ENCODE results near the gene RPS6KA3. TPM values are rescaled to one million over a fixed set of nuclear protein-coding genes. Genes with fewer than 3 reads are reported as not detected.
A peak's percentile ranks its signal among the peaks of the same experiment; 100 is the strongest.

Gene RPS6KA3
- total and polyA plus RNA-seq, 9 of the 15 experiments (the other 6 are each of a cell fraction or from before 2014, with no cell fraction given), result 10.9 to 61.9 (median 37.4) TPM

GRCh38 chrX:20141281-20142220, 125.2 kb downstream of the RPS6KA3 start, which contains the start of gene EIF1AX (continued):
- TF ChIP-seq ZNF277 (CRISPR knock-in tag; IDR thresholded peaks at IDR 0.05; ENCODE audit: borderline replicate concordance), result no peak
- no peak for TF ChIP-seq ZFPM2 (CRISPR knock-in tag; IDR thresholded peaks at IDR 0.05)
- no peak for TF ChIP-seq KLF10 (CRISPR knock-in tag; IDR thresholded peaks at IDR 0.05)
- TF ChIP-seq ZNF280B (CRISPR knock-in tag; IDR thresholded peaks at IDR 0.05), result no peak
- TF ChIP-seq RBM25 (IDR thresholded peaks at IDR 0.05; ENCODE audit: low read depth, low read length, severe bottlenecking), result no peak
- peak; percentile 64 for TF ChIP-seq FIP1L1 (IDR thresholded peaks at IDR 0.05; ENCODE audit: low read depth, low read length, poor library complexity, severe bottlenecking)
- no peak for TF ChIP-seq ZNF239 (CRISPR knock-in tag; IDR thresholded peaks at IDR 0.05)
- TF ChIP-seq HDAC3 (IDR thresholded peaks at IDR 0.05; ENCODE audit: borderline replicate concordance, partially characterized antibody), result no peak
- peak; percentile 58 for TF ChIP-seq ATF1 (CRISPR knock-in tag; IDR thresholded peaks at IDR 0.05)
- TF ChIP-seq ATF1 (tag; IDR thresholded peaks at IDR 0.05), result peak; percentile 93
- TF ChIP-seq TBL1XR1 (IDR thresholded peaks at IDR 0.05; ENCODE audit: low read length in 2 of 2), result no peak
- peak; percentile 38; the same call in 1 of the 2 replicates for TF ChIP-seq TAF7 (tag; IDR thresholded peaks at IDR 0.05)
- TF ChIP-seq, protein P1, sequence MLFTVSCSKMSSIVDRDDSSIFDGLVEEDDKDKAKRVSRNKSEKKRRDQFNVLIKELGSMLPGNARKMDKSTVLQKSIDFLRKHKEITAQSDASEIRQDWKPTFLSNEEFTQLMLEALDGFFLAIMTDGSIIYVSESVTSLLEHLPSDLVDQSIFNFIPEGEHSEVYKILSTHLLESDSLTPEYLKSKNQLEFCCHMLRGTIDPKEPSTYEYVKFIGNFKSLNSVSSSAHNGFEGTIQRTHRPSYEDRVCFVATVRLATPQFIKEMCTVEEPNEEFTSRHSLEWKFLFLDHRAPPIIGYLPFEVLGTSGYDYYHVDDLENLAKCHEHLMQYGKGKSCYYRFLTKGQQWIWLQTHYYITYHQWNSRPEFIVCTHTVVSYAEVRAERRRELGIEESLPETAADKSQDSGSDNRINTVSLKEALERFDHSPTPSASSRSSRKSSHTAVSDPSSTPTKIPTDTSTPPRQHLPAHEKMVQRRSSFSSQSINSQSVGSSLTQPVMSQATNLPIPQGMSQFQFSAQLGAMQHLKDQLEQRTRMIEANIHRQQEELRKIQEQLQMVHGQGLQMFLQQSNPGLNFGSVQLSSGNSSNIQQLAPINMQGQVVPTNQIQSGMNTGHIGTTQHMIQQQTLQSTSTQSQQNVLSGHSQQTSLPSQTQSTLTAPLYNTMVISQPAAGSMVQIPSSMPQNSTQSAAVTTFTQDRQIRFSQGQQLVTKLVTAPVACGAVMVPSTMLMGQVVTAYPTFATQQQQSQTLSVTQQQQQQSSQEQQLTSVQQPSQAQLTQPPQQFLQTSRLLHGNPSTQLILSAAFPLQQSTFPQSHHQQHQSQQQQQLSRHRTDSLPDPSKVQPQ (CRISPR knock-in tag; IDR thresholded peaks at IDR 0.05; ENCODE audit: borderline replicate concordance), result no peak
- no peak for TF ChIP-seq SMARCA4 (IDR thresholded peaks at IDR 0.05)
- no peak for TF ChIP-seq THRAP3 (IDR thresholded peaks at IDR 0.05; ENCODE audit: borderline replicate concordance)
- no peak for TF ChIP-seq XRCC5 (IDR thresholded peaks at IDR 0.05; ENCODE audit: low read depth, low read length)
- no peak for TF ChIP-seq XRCC3 (IDR thresholded peaks at IDR 0.05)
- TF ChIP-seq, protein P2, sequence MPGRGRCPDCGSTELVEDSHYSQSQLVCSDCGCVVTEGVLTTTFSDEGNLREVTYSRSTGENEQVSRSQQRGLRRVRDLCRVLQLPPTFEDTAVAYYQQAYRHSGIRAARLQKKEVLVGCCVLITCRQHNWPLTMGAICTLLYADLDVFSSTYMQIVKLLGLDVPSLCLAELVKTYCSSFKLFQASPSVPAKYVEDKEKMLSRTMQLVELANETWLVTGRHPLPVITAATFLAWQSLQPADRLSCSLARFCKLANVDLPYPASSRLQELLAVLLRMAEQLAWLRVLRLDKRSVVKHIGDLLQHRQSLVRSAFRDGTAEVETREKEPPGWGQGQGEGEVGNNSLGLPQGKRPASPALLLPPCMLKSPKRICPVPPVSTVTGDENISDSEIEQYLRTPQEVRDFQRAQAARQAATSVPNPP (IDR thresholded peaks at IDR 0.05; ENCODE audit: borderline replicate concordance, insufficient read depth, insufficient read length), result no peak
- TF ChIP-seq TAF9B (IDR thresholded peaks at IDR 0.05; ENCODE audit: partially characterized antibody), result peak; percentile 44
- no peak for TF ChIP-seq SREBF1 (IDR thresholded peaks at IDR 0.05; ENCODE audit: borderline replicate concordance, low read depth, low read length)
- no peak for TF ChIP-seq EP300 (IDR thresholded peaks at IDR 0.05; ENCODE audit: low read length)
- TF ChIP-seq RBFOX2 (IDR thresholded peaks at IDR 0.05; ENCODE audit: low read depth, low read length), result peak; percentile 98
- no peak for TF ChIP-seq ZNF668 (CRISPR knock-in tag; IDR thresholded peaks at IDR 0.05)
